DMS153 (cell line): ENCODE data around the gene EGFR.
"Not testable (repeated sequence)": the region's sequence is repeated elsewhere in the genome, so short reads cannot be mapped to it uniquely, and the experiment has no call there.

Source experiments
- DNase-seq: peaks from one replicate; lab custom pipeline; 2025; lab: John Stamatoyannopoulos, UW

EGFR gene

GRCh38 chr7:55013851-55014250 is 5.0 kb upstream of the EGFR start:
- no peak for DNase-seq

GRCh38 chr7:55016061-55016745 is 2.6 kb upstream of the EGFR start:
- no peak for DNase-seq

GRCh38 chr7:55016746-55017090 is 2.1 kb upstream of the EGFR start:
- DNase-seq: no peak

GRCh38 chr7:55017841-55018240 is 976 bp upstream of the EGFR start:
- no peak for DNase-seq

GRCh38 chr7:55019191-55019690 is 424 bp downstream of the EGFR start:
- no peak for DNase-seq

- no peak for DNase-seq
Observed at GRCh38 chr7:55019691-55020465, 1.1 kb downstream of the EGFR start.

- no peak for DNase-seq
Observed at GRCh38 chr7:55020466-55020871, 1.7 kb downstream of the EGFR start.

- no peak for DNase-seq
Observed at GRCh38 chr7:55021053-55021452, 2.2 kb downstream of the EGFR start.

GRCh38 chr7:55022002-55022985 is 3.5 kb downstream of the EGFR start:
- no peak for DNase-seq

- DNase-seq: no peak
Observed at GRCh38 chr7:55023841-55024505, 5.2 kb downstream of the EGFR start.

- no peak for DNase-seq
Observed at GRCh38 chr7:55024776-55025175, 6.0 kb downstream of the EGFR start.

- DNase-seq: no peak
Observed at GRCh38 chr7:55026086-55026790, 7.4 kb downstream of the EGFR start.

- no peak for DNase-seq
Observed at GRCh38 chr7:55026867-55027490, 8.2 kb downstream of the EGFR start.

GRCh38 chr7:55028011-55028410 is 9.2 kb downstream of the EGFR start:
- no peak for DNase-seq

GRCh38 chr7:55030314-55030713 is 11.5 kb downstream of the EGFR start:
- DNase-seq: no peak

GRCh38 chr7:55031075-55031474 is 12.3 kb downstream of the EGFR start:
- no peak for DNase-seq

- DNase-seq: no peak
Observed at GRCh38 chr7:55032069-55032699, 13.4 kb downstream of the EGFR start.

- DNase-seq: no peak
Observed at GRCh38 chr7:55033236-55033846, 14.5 kb downstream of the EGFR start.

- DNase-seq: no peak
Observed at GRCh38 chr7:55034776-55035175, 16.0 kb downstream of the EGFR start.

GRCh38 chr7:55035410-55035809 is 16.6 kb downstream of the EGFR start:
- not testable (repeated sequence) for DNase-seq
